HG03103 (cell line): Measurements from ENCODE around the gene MIPOL1.
"Not testable (repeated sequence)": the region's sequence is repeated elsewhere in the genome, so short reads cannot be mapped to it uniquely, and the experiment has no call there.

ENCODE experiments used
- ATAC-seq: cut with Tn5 transposase; IDR thresholded peaks from one replicate; pipeline ENCODE4 v1.9.1; 2021; ENCODE audit warnings: low read depth; ENCODE audit not compliant: unreplicated experiment

Gene MIPOL1

GRCh38 chr14:37278636-37279538 is 81.2 kb downstream of the MIPOL1 start:
- no peak for ATAC-seq

- ATAC-seq: no peak
Measured at GRCh38 chr14:37279818-37280217, 82.1 kb downstream of the MIPOL1 start.

- no peak for ATAC-seq
Measured at GRCh38 chr14:37284760-37285159, 87.0 kb downstream of the MIPOL1 start.

- no peak for ATAC-seq
Measured at GRCh38 chr14:37285220-37285619, 87.5 kb downstream of the MIPOL1 start.

- no peak for ATAC-seq
Measured at GRCh38 chr14:37289688-37290087, 92.0 kb downstream of the MIPOL1 start.

GRCh38 chr14:37295262-37295661 is 97.5 kb downstream of the MIPOL1 start:
- ATAC-seq: not testable (repeated sequence)

GRCh38 chr14:37311252-37311651 is 113.5 kb downstream of the MIPOL1 start:
- ATAC-seq: no peak

GRCh38 chr14:37318938-37319337 is 121.2 kb downstream of the MIPOL1 start:
- ATAC-seq: no peak

GRCh38 chr14:37320106-37320505 is 122.4 kb downstream of the MIPOL1 start:
- no peak for ATAC-seq

GRCh38 chr14:37325332-37325731 is 127.6 kb downstream of the MIPOL1 start:
- ATAC-seq: no peak

- ATAC-seq: no peak
Measured at GRCh38 chr14:37326434-37326833, 128.7 kb downstream of the MIPOL1 start.

GRCh38 chr14:37327933-37328332 is 130.2 kb downstream of the MIPOL1 start:
- not testable (repeated sequence) for ATAC-seq

GRCh38 chr14:37328673-37329072 is 130.9 kb downstream of the MIPOL1 start:
- no peak for ATAC-seq

- no peak for ATAC-seq
Measured at GRCh38 chr14:37329189-37330001, 131.7 kb downstream of the MIPOL1 start.

GRCh38 chr14:37330910-37331309 is 133.2 kb downstream of the MIPOL1 start:
- ATAC-seq: no peak

- ATAC-seq: no peak
Measured at GRCh38 chr14:37340353-37340752, 142.6 kb downstream of the MIPOL1 start.

GRCh38 chr14:37343307-37344094 is 145.8 kb downstream of the MIPOL1 start:
- ATAC-seq: no peak

- ATAC-seq: no peak
Measured at GRCh38 chr14:37363661-37364060, 165.9 kb downstream of the MIPOL1 start.

GRCh38 chr14:37369425-37369824 is 171.7 kb downstream of the MIPOL1 start:
- no peak for ATAC-seq

- ATAC-seq: no peak
Measured at GRCh38 chr14:37375566-37375965, 177.8 kb downstream of the MIPOL1 start.
